NCI-H526 (cell line): Measurements from ENCODE around the gene PCNX2.
"Not testable (repeated sequence)": the region's sequence is repeated elsewhere in the genome, so short reads cannot be mapped to it uniquely, and the experiment has no call there.

Source experiments
- DNase-seq, 2 experiments: peaks; one replicate each; lab custom pipeline; 2025; lab: John Stamatoyannopoulos, UW

The PCNX2 gene

GRCh38 chr1:233102341-233102740, 193.2 kb downstream of the PCNX2 start:
- DNase-seq: no peak

- DNase-seq: no peak
These were observed 197.5 kb downstream of the PCNX2 start for GRCh38 chr1:233097959-233098580.

GRCh38 chr1:233097546-233097945, 198.0 kb downstream of the PCNX2 start:
- no peak for DNase-seq

- no peak for DNase-seq
These were observed 200.8 kb downstream of the PCNX2 start for GRCh38 chr1:233094691-233095090.

- no peak for DNase-seq
These were observed 201.3 kb downstream of the PCNX2 start for GRCh38 chr1:233094269-233094668.

- DNase-seq: no peak
These were observed 204.6 kb downstream of the PCNX2 start for GRCh38 chr1:233090746-233091494.

GRCh38 chr1:233089251-233089650, 206.3 kb downstream of the PCNX2 start:
- DNase-seq: no peak

- DNase-seq: no peak
These were observed 206.9 kb downstream of the PCNX2 start for GRCh38 chr1:233088613-233089012.

GRCh38 chr1:233086961-233087881, 208.3 kb downstream of the PCNX2 start:
- no peak for DNase-seq

GRCh38 chr1:233085566-233085965, 210.0 kb downstream of the PCNX2 start:
- no peak for DNase-seq

GRCh38 chr1:233082778-233083550, 212.6 kb downstream of the PCNX2 start:
- no peak for DNase-seq

- DNase-seq: no peak
These were observed 213.8 kb downstream of the PCNX2 start for GRCh38 chr1:233081735-233082134.

GRCh38 chr1:233080827-233081226, 214.7 kb downstream of the PCNX2 start:
- not testable (repeated sequence) for DNase-seq

- DNase-seq: no peak
These were observed 215.2 kb downstream of the PCNX2 start for GRCh38 chr1:233080286-233080685.

GRCh38 chr1:233079574-233079973, 216.0 kb downstream of the PCNX2 start:
- no peak for DNase-seq

GRCh38 chr1:233078396-233078795, 217.1 kb downstream of the PCNX2 start:
- no peak for DNase-seq

- DNase-seq: no peak
These were observed 219.6 kb downstream of the PCNX2 start for GRCh38 chr1:233075915-233076295.

GRCh38 chr1:233066087-233066486, 229.4 kb downstream of the PCNX2 start:
- no peak for DNase-seq

GRCh38 chr1:233065685-233066084, 229.8 kb downstream of the PCNX2 start:
- no peak for DNase-seq

- DNase-seq: no peak
These were observed 230.5 kb downstream of the PCNX2 start for GRCh38 chr1:233064988-233065387.

- DNase-seq: no peak
These were observed 232.1 kb downstream of the PCNX2 start for GRCh38 chr1:233063462-233063861.

GRCh38 chr1:233061265-233061664, 234.3 kb downstream of the PCNX2 start:
- no peak for DNase-seq
